DOHH2 (cell line): Measurements from ENCODE around the gene BBS7.

Source experiments
- H3F3A ChIP-seq: fragments of 200-600 bp; sonication (generic), shearing (Covaris generic); 2 replicates; pipeline ENCODE4 v1.6.0; 2016; ENCODE audit warnings: antibody characterized with exemption, mild to moderate bottlenecking; ENCODE audit not compliant: control insufficient read depth, insufficient read depth
- H3K27ac ChIP-seq: fragments of 200-600 bp; sonication (generic); 2 replicates; pipeline ENCODE4 v1.5.1; 2014; ENCODE audit warnings: low read depth, mild to moderate bottlenecking, low read length, moderate library complexity
- H3K27me3 ChIP-seq: fragments of 200-600 bp; sonication (generic); 2 replicates; pipeline ENCODE4 v1.6.1; 2014; ENCODE audit warnings: mild to moderate bottlenecking, low read length, mixed read lengths; ENCODE audit not compliant: control insufficient read depth
- H3K36me3 ChIP-seq: fragments of 200-600 bp; sonication (generic); 2 replicates; pipeline ENCODE4 v1.6.1; 2014; ENCODE audit warnings: mild to moderate bottlenecking, low read length, moderate library complexity, mixed read lengths; ENCODE audit not compliant: control insufficient read depth
- H3K4me1 ChIP-seq: fragments of 200-600 bp; sonication (generic); 2 replicates; pipeline ENCODE4 v1.6.1; 2014; ENCODE audit warnings: mild to moderate bottlenecking, low read length, mixed read lengths; ENCODE audit not compliant: control insufficient read depth
- H3K4me2 ChIP-seq: fragments of 200-600 bp; sonication (generic); 2 replicates; pipeline ENCODE4 v1.6.0; 2014; ENCODE audit warnings: mild to moderate bottlenecking, low read length, moderate library complexity
- H3K4me3 ChIP-seq: fragments of 200-600 bp; sonication (generic); 2 replicates; pipeline ENCODE4 v1.5.1; 2014; ENCODE audit warnings: mild to moderate bottlenecking, low read length, mixed read lengths
- H3K79me2 ChIP-seq: fragments of 200-600 bp; sonication (generic); 2 replicates; pipeline ENCODE4 v1.6.1; 2014; ENCODE audit warnings: mild to moderate bottlenecking, low read length, mixed read lengths; ENCODE audit not compliant: control insufficient read depth
- H3K9me2 ChIP-seq: fragments of 200-600 bp; sonication (generic); replicated peaks from 2 replicates; pipeline ENCODE4 v1.6.1; 2014; ENCODE audit warnings: mild to moderate bottlenecking, low read length, mixed read lengths; ENCODE audit not compliant: control insufficient read depth
- H3K9me3 ChIP-seq: fragments of 200-600 bp; sonication (generic); 2 replicates; pipeline ENCODE4 v1.6.1; 2014; ENCODE audit warnings: antibody characterized with exemption, low read length, mixed read lengths; ENCODE audit not compliant: control insufficient read depth, insufficient read depth
- H4K20me1 ChIP-seq: fragments of 200-600 bp; sonication (generic); 2 replicates; pipeline ENCODE4 v1.6.0; 2014; ENCODE audit warnings: low read depth, mild to moderate bottlenecking, antibody characterized with exemption, low read length, moderate library complexity; ENCODE audit not compliant: control insufficient read depth, insufficient read depth
- CTCF ChIP-seq: fragments of 200-600 bp; sonication (generic); IDR thresholded peaks from one replicate; pipeline ENCODE4 v1.5.1; 2014; ENCODE audit warnings: antibody characterized with exemption, mild to moderate bottlenecking, low read depth, low read length; ENCODE audit not compliant: poor library complexity, severe bottlenecking
- EZH2phosphoT487 ChIP-seq: fragments of 200-600 bp; sonication (generic); IDR thresholded peaks from 2 replicates; pipeline ENCODE4 v1.6.1; 2017; ENCODE audit warnings: borderline replicate concordance, mild to moderate bottlenecking, antibody characterized with exemption, low read length, moderate library complexity, mixed read lengths

The BBS7 gene

GRCh38 chr4:121789455-121789854 lies 80.8 kb downstream of the BBS7 start:
- no peak overlapping the region for H3K27ac ChIP-seq
- no peaks in the 10 kb centered on the region for H3F3A ChIP-seq
- TF ChIP-seq EZH2phosphoT487 (no peak), CTCF (no peak)
- peaks cover 12% of the 10 kb centered on the region for H3K27me3 ChIP-seq
- no peak overlapping the region for H3K4me3 ChIP-seq
- H3K9me3 ChIP-seq, result no peaks in the 10 kb centered on the region
- no peaks in the 10 kb centered on the region for H3K36me3 ChIP-seq
- H3K9me2 ChIP-seq, result no peaks in the 10 kb centered on the region
- no peak overlapping the region for H3K4me2 ChIP-seq
- H3K4me1 ChIP-seq, result no peaks in the 10 kb centered on the region
- no peaks in the 10 kb centered on the region for H3K79me2 ChIP-seq
- no peaks in the 10 kb centered on the region for H4K20me1 ChIP-seq

GRCh38 chr4:121788896-121789295 lies 81.4 kb downstream of the BBS7 start:
- Histone ChIP-seq H4K20me1 (no peaks in the 10 kb centered on the region), H3K9me2 (no peaks in the 10 kb centered on the region), H3K27me3 (peaks cover 12% of the 10 kb centered on the region), H3K36me3 (no peaks in the 10 kb centered on the region), H3K4me1 (no peaks in the 10 kb centered on the region), H3K4me2 (no peak overlapping the region), H3K9me3 (no peaks in the 10 kb centered on the region), H3F3A (no peaks in the 10 kb centered on the region), H3K4me3 (no peak overlapping the region), H3K79me2 (no peaks in the 10 kb centered on the region), H3K27ac (no peak overlapping the region)
- no peak for TF ChIP-seq CTCF
- TF ChIP-seq EZH2phosphoT487, result no peak

GRCh38 chr4:121786221-121786620 lies 84.1 kb downstream of the BBS7 start:
- no peaks in the 10 kb centered on the region for H3K79me2 ChIP-seq
- H3K4me1 ChIP-seq, result no peaks in the 10 kb centered on the region
- H3K27me3 ChIP-seq, result peaks cover 12% of the 10 kb centered on the region
- H4K20me1 ChIP-seq, result no peaks in the 10 kb centered on the region
- TF ChIP-seq EZH2phosphoT487, result no peak
- TF ChIP-seq CTCF, result no peak
- H3K9me3 ChIP-seq, result no peaks in the 10 kb centered on the region
- no peaks in the 10 kb centered on the region for H3K9me2 ChIP-seq
- H3K4me3 ChIP-seq, result no peak overlapping the region
- H3F3A ChIP-seq, result no peaks in the 10 kb centered on the region
- H3K4me2 ChIP-seq, result no peak overlapping the region
- no peak overlapping the region for H3K27ac ChIP-seq
- no peaks in the 10 kb centered on the region for H3K36me3 ChIP-seq

GRCh38 chr4:121785479-121785878 lies 84.8 kb downstream of the BBS7 start:
- Histone ChIP-seq H3K27ac (no peak overlapping the region), H3K36me3 (no peaks in the 10 kb centered on the region), H3K27me3 (peaks cover 8% of the 10 kb centered on the region), H3F3A (no peaks in the 10 kb centered on the region), H3K4me2 (no peak overlapping the region), H3K79me2 (no peaks in the 10 kb centered on the region), H3K9me3 (no peaks in the 10 kb centered on the region), H3K9me2 (no peaks in the 10 kb centered on the region), H3K4me3 (no peak overlapping the region), H4K20me1 (no peaks in the 10 kb centered on the region), H3K4me1 (no peaks in the 10 kb centered on the region)
- TF ChIP-seq EZH2phosphoT487, result no peak
- no peak for TF ChIP-seq CTCF
